Activated naive CD8-positive, alpha-beta T cell treated with anti-CD3 and anti-CD28 coated beads, Interleukin-2, amount 50 U/mL, for 16 hours (primary cell): Measurements from ENCODE around the gene RXFP1.
A peak's percentile ranks its signal among the peaks of the same experiment; 100 is the strongest.

Experiments used
- DNase-seq: peaks from one replicate; pipeline ENCODE4 v3.0.0-alpha.2; 2020; ENCODE audit warnings: low read depth, low spot score

RXFP1 gene

GRCh38 chr4:158671665-158671914, 149.9 kb downstream of the RXFP1 start, which contains the start of gene C4orf46:
Gene C4orf46 (minus strand): TSS chr4:158671887. CDS start chr4:158671801, 86 bp downstream.
- DNase-seq: no peak

- DNase-seq: peak; percentile 94
Observed at GRCh38 chr4:158671915-158672806, 150.5 kb downstream of the RXFP1 start, which contains the start of gene ETFDH. Gene ETFDH (plus strand): TSS chr4:158672296. CDS start chr4:158672457, 161 bp downstream.

- no peak for DNase-seq
Observed at GRCh38 chr4:158673633-158674032, 152.0 kb downstream of the RXFP1 start.

- DNase-seq: no peak
Observed at GRCh38 chr4:158676076-158676475, 154.4 kb downstream of the RXFP1 start.

GRCh38 chr4:158678767-158679166, 157.1 kb downstream of the RXFP1 start:
- no peak for DNase-seq

- DNase-seq: no peak
Observed at GRCh38 chr4:158681629-158682028, 159.9 kb downstream of the RXFP1 start.

- no peak for DNase-seq
Observed at GRCh38 chr4:158682066-158682465, 160.4 kb downstream of the RXFP1 start.

- DNase-seq: no peak
Observed at GRCh38 chr4:158688813-158689212, 167.1 kb downstream of the RXFP1 start.
